Adrenal gland (tissue), 5 donors: ENCODE data around the gene GOLT1A.

Experiments used
- POLR2A ChIP-seq, 2 donors: fragments of 450-650 bp; IDR thresholded peaks; one replicate each; pipeline ENCODE4 v1.6.1; 2017; ENCODE audit warnings: antibody characterized with exemption in 2 of 2, mild to moderate bottlenecking in 2 of 2, moderate library complexity in 1 of 2
- TF ChIP-seq, protein P1 (sequence below), 6 experiments: fragments of 450-650 bp in 4 of 6; fragments of 200-600 bp in 2 of 6; sonication (generic) in 1 of 6; IDR thresholded peaks; 1 replicate in 5 of 6; 2 replicates in 1 of 6; pipeline versions ENCODE4 v1.5.1 to v1.8.0; 2016 to 2021; ENCODE audit warnings: antibody characterized with exemption in 6 of 6, mild to moderate bottlenecking in 2 of 6, moderate library complexity in 1 of 6
- donor health status: DM: no; HTN: no; CAD: no.

DNA sequence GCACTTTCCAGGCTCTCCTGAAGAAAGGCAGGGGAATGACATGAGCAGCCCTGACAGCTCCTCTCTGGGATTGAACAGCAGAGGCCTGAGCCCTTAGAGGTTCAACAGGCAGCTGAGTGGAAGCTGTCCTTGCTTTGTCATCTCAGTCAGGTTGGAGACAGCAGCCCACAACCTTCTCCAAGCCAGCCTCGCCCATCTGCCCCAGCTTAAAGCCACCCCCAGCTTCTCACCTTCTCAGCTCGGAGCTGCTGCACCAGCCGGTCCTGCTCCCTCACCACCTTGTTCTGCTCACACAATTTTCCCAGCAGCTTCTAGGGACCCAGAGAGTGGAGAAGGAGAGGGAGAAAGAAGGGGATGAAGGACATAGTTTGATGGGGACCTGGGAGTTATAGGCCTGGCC lies 35.2 kb upstream of the GOLT1A start:
- TF ChIP-seq, protein P1, sequence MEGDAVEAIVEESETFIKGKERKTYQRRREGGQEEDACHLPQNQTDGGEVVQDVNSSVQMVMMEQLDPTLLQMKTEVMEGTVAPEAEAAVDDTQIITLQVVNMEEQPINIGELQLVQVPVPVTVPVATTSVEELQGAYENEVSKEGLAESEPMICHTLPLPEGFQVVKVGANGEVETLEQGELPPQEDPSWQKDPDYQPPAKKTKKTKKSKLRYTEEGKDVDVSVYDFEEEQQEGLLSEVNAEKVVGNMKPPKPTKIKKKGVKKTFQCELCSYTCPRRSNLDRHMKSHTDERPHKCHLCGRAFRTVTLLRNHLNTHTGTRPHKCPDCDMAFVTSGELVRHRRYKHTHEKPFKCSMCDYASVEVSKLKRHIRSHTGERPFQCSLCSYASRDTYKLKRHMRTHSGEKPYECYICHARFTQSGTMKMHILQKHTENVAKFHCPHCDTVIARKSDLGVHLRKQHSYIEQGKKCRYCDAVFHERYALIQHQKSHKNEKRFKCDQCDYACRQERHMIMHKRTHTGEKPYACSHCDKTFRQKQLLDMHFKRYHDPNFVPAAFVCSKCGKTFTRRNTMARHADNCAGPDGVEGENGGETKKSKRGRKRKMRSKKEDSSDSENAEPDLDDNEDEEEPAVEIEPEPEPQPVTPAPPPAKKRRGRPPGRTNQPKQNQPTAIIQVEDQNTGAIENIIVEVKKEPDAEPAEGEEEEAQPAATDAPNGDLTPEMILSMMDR (IDR thresholded peaks at IDR 0.05) = no peak
- no peak for TF ChIP-seq POLR2A (IDR thresholded peaks at IDR 0.05)
